Loucy (cell line): ENCODE results near the gene CASP10.

Experiments
- EZH2phosphoT487 ChIP-seq: fragments of 200-600 bp; IDR thresholded peaks from 2 replicates; pipeline ENCODE4 v1.6.1; 2018; ENCODE audit warnings: antibody characterized with exemption, mild to moderate bottlenecking, moderate library complexity, borderline replicate concordance
- TF ChIP-seq, protein P1 (sequence below): fragments of 200-600 bp; sonication (generic); conservative IDR thresholded peaks from 2 replicates; pipeline ENCODE4 v1.5.1; 2014; ENCODE audit warnings: mild to moderate bottlenecking, antibody characterized with exemption, low read length

DNA sequence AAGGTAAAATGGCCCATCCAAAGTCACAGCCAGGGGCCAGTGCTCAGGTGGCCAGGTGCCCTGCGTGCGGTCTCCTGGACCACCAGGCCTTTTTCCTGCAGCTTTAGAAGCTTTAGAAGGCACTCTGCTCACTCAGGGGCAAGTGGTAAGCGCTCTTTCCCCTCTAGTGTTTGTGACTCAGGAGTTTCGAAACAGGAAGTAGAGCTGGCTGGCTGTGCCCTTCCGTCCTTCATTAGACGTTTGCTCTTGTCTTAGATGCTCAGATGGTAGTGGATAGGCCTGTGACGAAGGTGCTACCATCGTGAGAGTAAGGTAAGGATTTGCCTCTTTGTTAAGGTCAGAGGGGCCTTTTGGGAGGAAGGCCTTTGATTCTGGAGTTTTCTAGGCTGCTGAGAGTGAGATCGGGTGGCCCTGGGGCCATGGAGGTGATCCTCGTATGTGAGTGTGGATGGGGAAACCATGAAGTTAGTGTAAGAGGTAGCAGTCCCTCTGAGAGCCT is 77.4 kb downstream of the CASP10 start, which contains the start of gene CASP8:
- TF ChIP-seq, protein P1, sequence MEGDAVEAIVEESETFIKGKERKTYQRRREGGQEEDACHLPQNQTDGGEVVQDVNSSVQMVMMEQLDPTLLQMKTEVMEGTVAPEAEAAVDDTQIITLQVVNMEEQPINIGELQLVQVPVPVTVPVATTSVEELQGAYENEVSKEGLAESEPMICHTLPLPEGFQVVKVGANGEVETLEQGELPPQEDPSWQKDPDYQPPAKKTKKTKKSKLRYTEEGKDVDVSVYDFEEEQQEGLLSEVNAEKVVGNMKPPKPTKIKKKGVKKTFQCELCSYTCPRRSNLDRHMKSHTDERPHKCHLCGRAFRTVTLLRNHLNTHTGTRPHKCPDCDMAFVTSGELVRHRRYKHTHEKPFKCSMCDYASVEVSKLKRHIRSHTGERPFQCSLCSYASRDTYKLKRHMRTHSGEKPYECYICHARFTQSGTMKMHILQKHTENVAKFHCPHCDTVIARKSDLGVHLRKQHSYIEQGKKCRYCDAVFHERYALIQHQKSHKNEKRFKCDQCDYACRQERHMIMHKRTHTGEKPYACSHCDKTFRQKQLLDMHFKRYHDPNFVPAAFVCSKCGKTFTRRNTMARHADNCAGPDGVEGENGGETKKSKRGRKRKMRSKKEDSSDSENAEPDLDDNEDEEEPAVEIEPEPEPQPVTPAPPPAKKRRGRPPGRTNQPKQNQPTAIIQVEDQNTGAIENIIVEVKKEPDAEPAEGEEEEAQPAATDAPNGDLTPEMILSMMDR, result no peak
- no peak for TF ChIP-seq EZH2phosphoT487
